ENCODE results near the gene NEU1. TPM values are rescaled to one million over a fixed set of nuclear protein-coding genes. Genes with fewer than 3 reads are reported as not detected.
A peak's percentile ranks its signal among the peaks of the same experiment; 100 is the strongest.
"Not testable (repeated sequence)": the region's sequence is repeated elsewhere in the genome, so short reads cannot be mapped to it uniquely, and the experiment has no call there.

Gene NEU1
- total RNA-seq, 6 donors from 2014 or later: 28.3 to 90.3 (median 64.6) TPM

DNA sequence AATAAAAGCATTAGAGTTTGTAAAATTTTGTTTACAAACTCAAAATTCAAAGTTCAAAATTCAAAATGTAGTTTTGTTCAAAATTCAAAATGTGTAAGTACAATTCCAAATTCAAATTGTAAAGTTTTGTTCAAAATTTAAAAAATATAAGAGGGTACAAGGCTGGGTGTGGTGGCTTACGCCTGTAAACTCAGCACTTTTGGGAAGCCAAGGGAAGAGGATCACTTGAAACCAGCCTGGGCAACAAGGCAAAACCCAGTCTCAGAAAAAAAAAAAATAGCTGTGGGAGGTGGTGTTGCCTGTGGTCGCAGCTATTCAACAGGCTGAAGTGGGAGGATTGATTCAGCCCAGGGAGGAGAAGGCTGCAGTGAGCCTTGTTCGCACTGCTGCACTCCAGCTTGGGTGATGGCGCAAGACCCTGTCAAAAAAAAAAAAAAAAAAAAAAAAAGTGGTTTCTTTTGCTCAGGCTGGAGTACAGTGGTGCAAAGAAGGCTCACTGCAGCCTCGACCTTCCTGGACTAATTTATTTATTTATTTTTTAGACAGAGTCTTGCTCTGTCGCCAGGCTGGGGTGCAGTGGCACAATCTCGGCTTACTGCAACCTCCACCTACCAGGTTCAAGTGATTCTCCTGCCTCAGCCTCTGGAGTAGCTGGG, 44.7 kb upstream of the NEU1 start:
- Histone ChIP-seq H3K27me3 (no peaks in the 10 kb centered on the region), H3K4me3 (no peak overlapping the region), H3K36me3 (no peaks in the 10 kb centered on the region), H3K4me1 (peaks cover 9 to 22% (median 12%) of the 10 kb centered on the region in 4 donors), H3K9me3 (no peaks in the 10 kb centered on the region), H3K27ac (no peak overlapping the region)
- ATAC-seq (ENCODE audit: low FRiP score in 2 of 2) (peak; percentile 56 to 79), DNase-seq (peak in 1 of 2 donors; percentile 68)
- TF ChIP-seq POLR2A (IDR thresholded peaks at IDR 0.05): no peak
- TF ChIP-seq, protein P1, sequence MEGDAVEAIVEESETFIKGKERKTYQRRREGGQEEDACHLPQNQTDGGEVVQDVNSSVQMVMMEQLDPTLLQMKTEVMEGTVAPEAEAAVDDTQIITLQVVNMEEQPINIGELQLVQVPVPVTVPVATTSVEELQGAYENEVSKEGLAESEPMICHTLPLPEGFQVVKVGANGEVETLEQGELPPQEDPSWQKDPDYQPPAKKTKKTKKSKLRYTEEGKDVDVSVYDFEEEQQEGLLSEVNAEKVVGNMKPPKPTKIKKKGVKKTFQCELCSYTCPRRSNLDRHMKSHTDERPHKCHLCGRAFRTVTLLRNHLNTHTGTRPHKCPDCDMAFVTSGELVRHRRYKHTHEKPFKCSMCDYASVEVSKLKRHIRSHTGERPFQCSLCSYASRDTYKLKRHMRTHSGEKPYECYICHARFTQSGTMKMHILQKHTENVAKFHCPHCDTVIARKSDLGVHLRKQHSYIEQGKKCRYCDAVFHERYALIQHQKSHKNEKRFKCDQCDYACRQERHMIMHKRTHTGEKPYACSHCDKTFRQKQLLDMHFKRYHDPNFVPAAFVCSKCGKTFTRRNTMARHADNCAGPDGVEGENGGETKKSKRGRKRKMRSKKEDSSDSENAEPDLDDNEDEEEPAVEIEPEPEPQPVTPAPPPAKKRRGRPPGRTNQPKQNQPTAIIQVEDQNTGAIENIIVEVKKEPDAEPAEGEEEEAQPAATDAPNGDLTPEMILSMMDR (IDR thresholded peaks at IDR 0.05): no peak
- TF ChIP-seq POLR2AphosphoS5 (IDR thresholded peaks at IDR 0.05): no peak
- TF ChIP-seq EP300 (IDR thresholded peaks at IDR 0.05): no peak
- WGBS, 2 donors: 30 to 39% methylated on average over 7 of the region's 7 CpGs

DNA sequence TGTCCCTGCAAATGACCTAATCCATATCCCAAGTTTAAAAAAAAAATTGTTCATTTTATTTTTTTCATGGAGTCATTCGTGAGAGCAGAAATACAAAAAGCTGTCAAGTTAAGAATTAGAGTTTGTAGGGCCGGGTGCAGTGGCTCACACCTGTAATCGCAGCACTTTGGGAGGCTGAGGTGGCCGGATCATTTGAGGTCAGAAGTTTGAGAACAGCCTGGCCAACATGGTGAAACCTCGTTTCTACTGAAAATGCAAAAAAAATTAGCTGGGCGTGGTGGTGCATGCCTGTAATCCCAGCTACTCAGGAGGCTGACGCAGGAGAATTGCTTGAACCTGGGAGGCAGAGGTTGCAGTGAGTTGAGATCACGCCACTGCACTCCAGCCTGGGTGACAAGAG, 44.1 kb upstream of the NEU1 start:
- H3K27me3 ChIP-seq; ATAC-seq (ENCODE audit: low FRiP score in 2 of 2); H3K4me3 ChIP-seq; H3K27ac ChIP-seq; H3K36me3 ChIP-seq; H3K9me3 ChIP-seq; DNase-seq: not testable (repeated sequence)
- WGBS, 2 donors: 77 to 78% methylated on average over 8 of the region's 8 CpGs
- peaks cover 9 to 22% (median 12%) of the 10 kb centered on the region in 4 donors for H3K4me1 ChIP-seq

DNA sequence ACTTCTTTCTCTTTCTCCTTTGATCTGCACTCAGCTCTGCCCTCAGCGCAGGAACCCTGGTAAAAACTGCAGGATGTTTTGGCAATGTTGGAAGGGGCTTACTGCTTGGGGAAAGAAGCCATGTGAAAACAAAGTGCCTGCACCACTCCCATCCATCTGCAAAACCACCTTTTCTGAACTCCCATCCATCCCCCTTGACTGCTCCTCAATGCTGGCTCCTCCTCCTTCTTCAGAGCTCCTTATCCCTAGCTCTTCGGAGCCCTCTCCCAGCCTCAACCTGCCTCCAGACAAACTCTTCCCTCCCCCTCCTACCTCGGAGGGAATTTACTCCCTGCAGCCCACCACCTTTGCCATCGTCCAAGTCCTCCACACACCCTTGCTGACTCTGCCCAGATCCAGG, 43.5 kb upstream of the NEU1 start:
- peaks cover 9 to 28% (median 16%) of the 10 kb centered on the region in 4 donors for H3K4me1 ChIP-seq
- H3K9me3 ChIP-seq: no peaks in the 10 kb centered on the region
- no peaks in the 10 kb centered on the region for H3K27me3 ChIP-seq
- no peak overlapping the region for H3K4me3 ChIP-seq
- ATAC-seq (ENCODE audit: low FRiP score in 2 of 2) (no peak), DNase-seq (no peak)
- H3K36me3 ChIP-seq: no peaks in the 10 kb centered on the region
- TF ChIP-seq EP300 (IDR thresholded peaks at IDR 0.05) (no peak), POLR2A (IDR thresholded peaks at IDR 0.05) (no peak), POLR2AphosphoS5 (IDR thresholded peaks at IDR 0.05) (no peak)
- TF ChIP-seq, protein P1 (IDR thresholded peaks at IDR 0.05): no peak
- no peak overlapping the region for H3K27ac ChIP-seq
- WGBS, 2 donors: 48 to 62% methylated on average over 4 of the region's 4 CpGs

DNA sequence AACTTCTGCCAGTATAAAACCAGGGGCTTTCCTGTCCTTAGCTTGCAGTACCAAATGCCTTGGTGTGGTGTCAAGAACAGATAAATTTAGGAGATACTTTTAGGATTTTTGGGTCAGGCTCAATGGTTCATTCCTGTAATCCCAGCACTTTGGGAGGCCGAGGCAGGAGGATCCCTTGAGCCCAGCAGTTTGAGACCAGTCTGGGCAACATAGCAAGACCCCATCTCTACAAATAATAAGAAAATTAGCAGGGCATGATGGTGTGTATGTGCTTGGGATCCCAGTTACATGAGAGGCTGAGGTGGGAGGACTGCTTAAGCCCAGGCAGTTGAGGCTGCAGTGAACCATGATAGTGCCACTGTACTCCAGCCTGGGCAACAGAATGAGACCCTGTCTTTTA, 42.4 kb upstream of the NEU1 start:
- H3K27me3 ChIP-seq: no peaks in the 10 kb centered on the region
- DNase-seq (no peak), ATAC-seq (ENCODE audit: low FRiP score in 2 of 2) (no peak)
- peaks cover 9 to 39% (median 21%) of the 10 kb centered on the region in 4 donors for H3K4me1 ChIP-seq
- WGBS, 2 donors: 86 to 95% methylated on average over 1 of the region's 1 CpG
- H3K36me3 ChIP-seq: no peaks in the 10 kb centered on the region
- H3K9me3 ChIP-seq: no peaks in the 10 kb centered on the region
- H3K4me3 ChIP-seq: no peak overlapping the region
- TF ChIP-seq POLR2A (IDR thresholded peaks at IDR 0.05) (no peak), POLR2AphosphoS5 (IDR thresholded peaks at IDR 0.05) (no peak), EP300 (IDR thresholded peaks at IDR 0.05) (no peak)
- TF ChIP-seq, protein P1 (IDR thresholded peaks at IDR 0.05): no peak
- no peak overlapping the region for H3K27ac ChIP-seq

DNA sequence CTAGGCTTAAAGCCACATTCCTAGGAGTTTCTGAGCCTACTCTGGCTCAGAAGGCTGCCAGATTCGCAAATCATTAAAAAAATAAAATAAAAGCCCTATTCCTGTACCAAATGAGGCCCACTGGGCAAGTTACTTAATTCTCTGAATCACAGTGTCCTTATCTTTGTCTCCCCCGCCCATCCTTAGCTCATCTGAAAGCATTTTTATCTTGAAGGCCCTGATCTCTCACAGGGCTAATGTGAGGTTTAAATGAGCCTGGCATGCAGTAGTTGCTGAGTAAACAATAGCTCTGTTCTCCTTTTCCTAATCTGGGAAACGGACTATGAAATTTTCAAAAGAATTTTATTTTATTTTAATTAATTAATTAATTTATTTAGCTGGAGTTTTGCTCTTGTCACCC, 41.3 kb upstream of the NEU1 start:
- peak in 1 of 2 donors; percentile 35 for ATAC-seq (ENCODE audit: low FRiP score in 2 of 2)
- TF ChIP-seq EP300 (IDR thresholded peaks at IDR 0.05) (no peak), POLR2A (IDR thresholded peaks at IDR 0.05) (no peak), POLR2AphosphoS5 (IDR thresholded peaks at IDR 0.05) (no peak)
- TF ChIP-seq, protein P1 (IDR thresholded peaks at IDR 0.05): no peak
- H3K27ac ChIP-seq: no peak overlapping the region

More for the DNA sequence above, 41.3 kb upstream of the NEU1 start:
- Histone ChIP-seq H3K27me3 (no peaks in the 10 kb centered on the region), H3K4me3 (no peak overlapping the region), H3K9me3 (no peaks in the 10 kb centered on the region), H3K4me1 (peaks cover 13 to 49% (median 28%) of the 10 kb centered on the region in 4 donors), H3K36me3 (no peaks in the 10 kb centered on the region)
- 80 to 90% methylated on average over 3 of the region's 3 CpGs for WGBS, 2 donors
- DNase-seq: no peak
